Ovary (tissue), 3 donors: ENCODE results near the gene ZNF19.

Experiments used
- EP300 ChIP-seq: sonication (generic); formaldehyde crosslinking; IDR thresholded peaks from one replicate; pipeline ENCODE4 v1.6.1; 2017; ENCODE audit warnings: antibody characterized with exemption
- POLR2A ChIP-seq: fragments of 450-650 bp; IDR thresholded peaks from one replicate; pipeline ENCODE4 v1.6.1; 2017; ENCODE audit warnings: antibody characterized with exemption, mild to moderate bottlenecking, moderate library complexity
- TF ChIP-seq, protein P1 (sequence below), 3 donors: fragments of 450-650 bp in 2 of 3; fragments of 200-600 bp in 1 of 3; IDR thresholded peaks; one replicate each; pipeline versions ENCODE4 v1.5.1 to v1.8.0; 2016 to 2022; ENCODE audit warnings: antibody characterized with exemption in 3 of 3, mild to moderate bottlenecking in 1 of 3
- donor health status: DM: no; HTN: no; CAD: no.

GRCh38 chr16:71537643-71538042 is 48.5 kb upstream of the ZNF19 start:
- TF ChIP-seq, protein P1, sequence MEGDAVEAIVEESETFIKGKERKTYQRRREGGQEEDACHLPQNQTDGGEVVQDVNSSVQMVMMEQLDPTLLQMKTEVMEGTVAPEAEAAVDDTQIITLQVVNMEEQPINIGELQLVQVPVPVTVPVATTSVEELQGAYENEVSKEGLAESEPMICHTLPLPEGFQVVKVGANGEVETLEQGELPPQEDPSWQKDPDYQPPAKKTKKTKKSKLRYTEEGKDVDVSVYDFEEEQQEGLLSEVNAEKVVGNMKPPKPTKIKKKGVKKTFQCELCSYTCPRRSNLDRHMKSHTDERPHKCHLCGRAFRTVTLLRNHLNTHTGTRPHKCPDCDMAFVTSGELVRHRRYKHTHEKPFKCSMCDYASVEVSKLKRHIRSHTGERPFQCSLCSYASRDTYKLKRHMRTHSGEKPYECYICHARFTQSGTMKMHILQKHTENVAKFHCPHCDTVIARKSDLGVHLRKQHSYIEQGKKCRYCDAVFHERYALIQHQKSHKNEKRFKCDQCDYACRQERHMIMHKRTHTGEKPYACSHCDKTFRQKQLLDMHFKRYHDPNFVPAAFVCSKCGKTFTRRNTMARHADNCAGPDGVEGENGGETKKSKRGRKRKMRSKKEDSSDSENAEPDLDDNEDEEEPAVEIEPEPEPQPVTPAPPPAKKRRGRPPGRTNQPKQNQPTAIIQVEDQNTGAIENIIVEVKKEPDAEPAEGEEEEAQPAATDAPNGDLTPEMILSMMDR (IDR thresholded peaks at IDR 0.05) = no peak
- no peak for TF ChIP-seq POLR2A
- no peak for TF ChIP-seq EP300
